GM12891 (cell line): ENCODE measurements around the gene FUS.

Source experiments
- POLR2A ChIP-seq: IDR thresholded peaks from 2 replicates; pipeline ENCODE4 v1.6.1; 2011; ENCODE audit warnings: low read depth, low read length, control low read depth
- POLR2AphosphoS5 ChIP-seq: IDR thresholded peaks from 2 replicates; pipeline ENCODE4 v1.6.1; 2011; ENCODE audit warnings: low read depth, low read length, control low read depth
- POU2F2 ChIP-seq: IDR thresholded peaks from 2 replicates; pipeline ENCODE4 v1.6.1; 2011; ENCODE audit warnings: low read depth, mild to moderate bottlenecking, control low read depth, low read length, moderate library complexity
- SPI1 ChIP-seq: IDR thresholded peaks from 2 replicates; pipeline ENCODE4 v1.6.1; 2011; ENCODE audit warnings: low read depth, low read length, control low read depth
- TAF1 ChIP-seq: IDR thresholded peaks from 2 replicates; pipeline ENCODE4 v1.6.1; 2011; ENCODE audit warnings: low read depth, low read length, control low read depth

DNA sequence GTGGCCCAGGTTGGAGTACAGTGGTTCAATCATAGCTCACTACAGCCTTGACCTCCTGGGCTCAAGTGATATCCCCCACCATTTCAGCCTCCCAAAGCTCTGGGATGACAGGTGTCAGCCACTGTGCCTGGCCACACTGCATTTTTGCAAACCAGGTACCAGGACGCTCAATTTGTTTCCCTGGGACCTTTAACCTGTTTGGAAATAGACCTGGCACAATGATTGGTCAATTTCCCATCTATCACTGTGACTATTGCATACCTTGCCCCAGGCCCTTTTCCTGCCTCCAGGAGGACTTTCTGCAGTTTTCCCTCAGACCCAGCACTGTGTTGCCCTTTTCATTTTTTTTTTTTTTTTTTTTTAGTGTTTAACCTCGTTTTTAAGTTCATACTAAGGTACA is 11.1 kb upstream of the FUS start:
- no peak for TF ChIP-seq POU2F2
- TF ChIP-seq POLR2A, result no peak
- no peak for TF ChIP-seq TAF1
- TF ChIP-seq POLR2AphosphoS5, result no peak
- no peak for TF ChIP-seq SPI1
